Omental fat pad (tissue), 4 donors: Measurements from ENCODE around the gene PRKCE. TPM values are rescaled to one million over a fixed set of nuclear protein-coding genes. Genes with fewer than 3 reads are reported as not detected.
A peak's percentile ranks its signal among the peaks of the same experiment; 100 is the strongest.

Experiments
- ATAC-seq: fragments of 150-250 bp; one replicate; pipeline ENCODE4 v1.9.1; 2016; ENCODE audit warnings: mild to moderate bottlenecking, moderate library complexity; ENCODE audit not compliant: low FRiP score
- DNase-seq: peaks from one replicate; pipeline ENCODE4 v3.0.0-alpha.2; 2019; ENCODE audit warnings: low spot score
- total RNA-seq, 4 donors: library from RNA; depleted of rRNA; stranded (reverse); fragments of >200 nt; gene quantifications; one replicate each; pipeline ENCODE4 v1.1.0, GENCODE V29; 2016
- TF ChIP-seq, protein P1 (sequence below), 3 donors: fragments of 450-650 bp; IDR thresholded peaks; one replicate each; pipeline ENCODE4 v1.5.1; 2016 to 2017; ENCODE audit warnings: antibody characterized with exemption in 3 of 3, mild to moderate bottlenecking in 3 of 3, moderate library complexity in 2 of 3

The PRKCE gene
- total RNA-seq, 4 donors from 2014 or later = 8.8 to 24.3 (median 14.0) TPM

GRCh38 chr2:45899926-45900325 is 248.5 kb downstream of the PRKCE start:
- ATAC-seq (no peak), DNase-seq (no peak)
- TF ChIP-seq, protein P1, sequence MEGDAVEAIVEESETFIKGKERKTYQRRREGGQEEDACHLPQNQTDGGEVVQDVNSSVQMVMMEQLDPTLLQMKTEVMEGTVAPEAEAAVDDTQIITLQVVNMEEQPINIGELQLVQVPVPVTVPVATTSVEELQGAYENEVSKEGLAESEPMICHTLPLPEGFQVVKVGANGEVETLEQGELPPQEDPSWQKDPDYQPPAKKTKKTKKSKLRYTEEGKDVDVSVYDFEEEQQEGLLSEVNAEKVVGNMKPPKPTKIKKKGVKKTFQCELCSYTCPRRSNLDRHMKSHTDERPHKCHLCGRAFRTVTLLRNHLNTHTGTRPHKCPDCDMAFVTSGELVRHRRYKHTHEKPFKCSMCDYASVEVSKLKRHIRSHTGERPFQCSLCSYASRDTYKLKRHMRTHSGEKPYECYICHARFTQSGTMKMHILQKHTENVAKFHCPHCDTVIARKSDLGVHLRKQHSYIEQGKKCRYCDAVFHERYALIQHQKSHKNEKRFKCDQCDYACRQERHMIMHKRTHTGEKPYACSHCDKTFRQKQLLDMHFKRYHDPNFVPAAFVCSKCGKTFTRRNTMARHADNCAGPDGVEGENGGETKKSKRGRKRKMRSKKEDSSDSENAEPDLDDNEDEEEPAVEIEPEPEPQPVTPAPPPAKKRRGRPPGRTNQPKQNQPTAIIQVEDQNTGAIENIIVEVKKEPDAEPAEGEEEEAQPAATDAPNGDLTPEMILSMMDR (IDR thresholded peaks at IDR 0.05) = no peak

GRCh38 chr2:45901468-45902032 is 250.1 kb downstream of the PRKCE start:
- DNase-seq (no peak), ATAC-seq (no peak)
- TF ChIP-seq, protein P1 (IDR thresholded peaks at IDR 0.05) = no peak

DNA sequence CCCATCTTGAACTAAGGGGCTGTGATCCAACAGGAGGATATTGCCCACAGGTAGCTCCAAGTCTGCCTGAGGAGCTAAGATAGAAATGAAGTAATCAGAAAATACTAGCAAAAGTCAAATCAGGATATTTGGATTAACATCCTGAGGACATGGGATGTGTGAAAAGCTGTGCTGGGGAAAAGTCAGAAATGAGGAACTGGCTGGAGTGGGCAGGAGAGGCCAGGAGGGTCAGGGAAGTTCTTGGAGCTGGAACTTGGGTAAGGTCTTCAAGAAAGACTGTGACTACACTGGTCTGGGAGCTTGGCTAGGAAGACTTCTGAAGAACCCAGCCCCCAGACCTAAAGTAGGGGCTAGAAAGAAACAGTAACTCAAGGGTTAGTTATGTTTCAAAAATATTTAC is 250.9 kb downstream of the PRKCE start:
- no peak for DNase-seq
- ATAC-seq = no peak
- TF ChIP-seq, protein P1 (IDR thresholded peaks at IDR 0.05) = no peak

DNA sequence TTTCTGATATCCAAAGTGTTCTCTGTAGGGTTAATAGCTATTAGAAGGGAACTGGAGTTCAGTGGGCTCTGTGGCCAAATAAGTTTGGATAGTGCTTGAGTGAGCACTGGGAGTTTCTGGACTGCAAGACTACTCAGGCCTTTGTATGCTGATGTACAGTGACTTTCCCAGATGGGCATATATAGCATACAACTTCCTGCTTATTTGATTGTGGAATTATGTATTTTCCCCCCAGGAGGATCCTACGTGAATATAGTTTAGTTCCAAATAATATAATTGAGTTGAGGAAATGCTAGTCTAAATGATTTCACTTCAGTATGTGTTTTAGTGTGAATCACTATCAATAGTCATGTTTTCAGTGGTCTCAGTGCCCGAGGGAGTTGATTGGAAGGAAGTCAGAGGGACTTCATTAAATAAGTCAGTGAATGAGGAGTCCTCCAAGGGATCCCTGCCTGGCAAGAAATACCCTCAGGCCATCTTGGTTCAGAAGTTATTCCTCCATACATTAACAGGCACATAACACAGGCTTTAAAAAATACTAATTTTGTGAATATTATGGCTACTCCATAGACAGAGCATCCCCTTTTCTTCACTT is 251.4 kb downstream of the PRKCE start:
- ATAC-seq = no peak
- TF ChIP-seq, protein P1 (IDR thresholded peaks at IDR 0.05) = no peak
- no peak for DNase-seq

- ATAC-seq (peak; percentile 50), DNase-seq (no peak)
- TF ChIP-seq, protein P1 (IDR thresholded peaks at IDR 0.05) = no peak
Observed at GRCh38 chr2:45904267-45904945, 252.9 kb downstream of the PRKCE start.

DNA sequence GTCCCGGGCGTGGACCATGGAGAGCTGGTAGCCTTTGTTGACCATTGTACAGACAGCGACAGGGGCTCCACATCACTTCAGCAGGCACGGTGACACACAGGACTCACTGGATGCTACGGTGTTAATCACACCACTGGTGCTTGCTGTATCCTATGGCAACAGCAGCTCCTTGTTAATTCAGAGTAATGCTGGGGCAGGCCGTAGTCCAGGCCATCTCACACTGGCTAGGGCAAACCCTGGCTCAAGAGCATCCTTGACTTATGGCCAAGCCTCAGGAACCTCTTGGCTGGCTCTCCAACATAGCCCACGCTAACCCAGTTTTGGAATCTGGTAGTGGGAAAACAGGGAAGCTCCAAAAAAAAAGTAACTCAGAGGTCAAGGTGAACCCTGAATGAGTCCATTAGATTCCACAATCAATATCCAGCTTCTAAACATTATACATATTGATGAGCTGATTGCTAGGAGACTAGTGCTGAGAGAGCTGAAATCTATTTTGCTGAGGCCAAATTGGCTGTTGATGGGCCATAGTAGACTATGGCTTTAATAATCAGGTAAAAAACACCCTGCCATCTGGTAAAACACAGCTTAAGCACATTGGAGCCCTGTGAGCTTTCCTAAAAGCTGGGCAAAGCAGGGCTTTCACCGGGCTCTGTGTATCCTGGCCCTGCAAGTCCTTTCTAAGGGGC is 253.6 kb downstream of the PRKCE start:
- DNase-seq = no peak
- ATAC-seq = no peak
- TF ChIP-seq, protein P1 (IDR thresholded peaks at IDR 0.05) = no peak
